Liver (tissue), 9 donors: ENCODE results near the gene IL11. TPM values are rescaled to one million over a fixed set of nuclear protein-coding genes. Genes with fewer than 3 reads are reported as not detected.

Source experiments
- DNase-seq: peaks from one replicate; pipeline ENCODE4 v3.0.0-alpha.2; 2017; ENCODE audit warnings: low spot score
- H3K27ac ChIP-seq, 2 donors: one replicate each; pipeline ENCODE4 v1.7.0; 2013; ENCODE audit warnings: inconsistent platforms in 2 of 2, low read length in 2 of 2, control low read depth in 1 of 2, low read depth in 1 of 2, mild to moderate bottlenecking in 1 of 2
- H3K27me3 ChIP-seq, 4 donors: one replicate each; pipeline versions ENCODE4 v1.6.1 to v1.7.0; 2013; ENCODE audit warnings: low read length in 3 of 4, inconsistent platforms in 1 of 4, mild to moderate bottlenecking in 1 of 4, moderate library complexity in 1 of 4; ENCODE audit not compliant: control insufficient read depth in 4 of 4, insufficient read depth in 4 of 4
- H3K36me3 ChIP-seq, 4 donors: one replicate each; pipeline versions ENCODE4 v1.6.1 to v1.7.0; 2013; ENCODE audit warnings: low read length in 3 of 4, mild to moderate bottlenecking in 3 of 4, low read depth in 1 of 4, moderate library complexity in 1 of 4; ENCODE audit not compliant: control insufficient read depth in 4 of 4, insufficient read depth in 3 of 4
- H3K4me1 ChIP-seq, 4 donors: one replicate each; pipeline versions ENCODE4 v1.6.1 to v1.7.0; 2013; ENCODE audit warnings: low read length in 3 of 4, mild to moderate bottlenecking in 3 of 4, moderate library complexity in 1 of 4; ENCODE audit not compliant: control insufficient read depth in 4 of 4, insufficient read depth in 4 of 4
- H3K4me3 ChIP-seq, 3 donors: one replicate each; pipeline versions ENCODE4 v1.6.1 to v1.7.0; 2013; ENCODE audit warnings: low read length in 3 of 3, control low read depth in 1 of 3, low read depth in 1 of 3, mild to moderate bottlenecking in 1 of 3
- H3K9ac ChIP-seq, 2 donors: one replicate each; pipeline ENCODE4 v1.7.0; 2013; ENCODE audit warnings: low read length in 2 of 2, mild to moderate bottlenecking in 2 of 2, moderate library complexity in 2 of 2, control low read depth in 1 of 2, low read depth in 1 of 2
- H3K9me3 ChIP-seq, 4 donors: one replicate each; pipeline versions ENCODE4 v1.6.1 to v1.7.0; 2013; ENCODE audit warnings: low read length in 3 of 4; ENCODE audit not compliant: control insufficient read depth in 4 of 4
- ATF3 ChIP-seq: IDR thresholded peaks from 2 replicates; pipeline ENCODE4 v1.6.1; 2016; ENCODE audit warnings: antibody characterized with exemption
- EGR1 ChIP-seq, 2 donors: IDR thresholded peaks; 2 replicates each; pipeline ENCODE4 v1.6.1; 2016 to 2018; ENCODE audit warnings: antibody characterized with exemption in 2 of 2, low read depth in 2 of 2
- FOXA2 ChIP-seq: IDR thresholded peaks from 2 replicates; pipeline ENCODE4 v1.6.1; 2016; ENCODE audit warnings: antibody characterized with exemption
- GABPA ChIP-seq, 2 donors: IDR thresholded peaks in 1 of 2; conservative IDR thresholded peaks in 1 of 2; 2 replicates each; pipeline ENCODE4 v1.6.1; 2016; ENCODE audit warnings: antibody characterized with exemption in 2 of 2, mild to moderate bottlenecking in 1 of 2, moderate library complexity in 1 of 2
- HNF4A ChIP-seq, 2 donors: conservative IDR thresholded peaks; 2 replicates each; pipeline ENCODE4 v1.6.1; 2016; ENCODE audit warnings: antibody characterized with exemption in 2 of 2, mild to moderate bottlenecking in 2 of 2
- HNF4G ChIP-seq: IDR thresholded peaks from 2 replicates; pipeline ENCODE4 v1.6.1; 2016; ENCODE audit warnings: antibody characterized with exemption
- JUND ChIP-seq, 2 donors: IDR thresholded peaks; 2 replicates each; pipeline ENCODE4 v1.6.1; 2016; ENCODE audit warnings: antibody characterized with exemption in 2 of 2
- MAX ChIP-seq: IDR thresholded peaks from 2 replicates; pipeline ENCODE4 v1.6.1; 2016; ENCODE audit warnings: antibody characterized with exemption
- NR2F2 ChIP-seq: IDR thresholded peaks from 2 replicates; pipeline ENCODE4 v1.6.1; 2016; ENCODE audit warnings: antibody characterized with exemption
- RAD21 ChIP-seq, 2 donors: IDR thresholded peaks; 2 replicates each; pipeline ENCODE4 v1.6.1; 2016; ENCODE audit warnings: antibody characterized with exemption in 2 of 2, mild to moderate bottlenecking in 2 of 2
- RXRA ChIP-seq, 2 donors: IDR thresholded peaks; 2 replicates each; pipeline ENCODE4 v1.6.1; 2017 to 2018; ENCODE audit warnings: antibody characterized with exemption in 2 of 2, mild to moderate bottlenecking in 1 of 2
- SP1 ChIP-seq: IDR thresholded peaks from 2 replicates; pipeline ENCODE4 v1.6.1; 2018; ENCODE audit warnings: antibody characterized with exemption, mild to moderate bottlenecking
- TAF1 ChIP-seq: conservative IDR thresholded peaks from 2 replicates; pipeline ENCODE4 v1.6.1; 2016; ENCODE audit warnings: antibody characterized with exemption, mild to moderate bottlenecking
- YY1 ChIP-seq: IDR thresholded peaks from 2 replicates; pipeline ENCODE4 v1.6.1; 2016; ENCODE audit warnings: antibody characterized with exemption, mild to moderate bottlenecking
- WGBS: extraction: QIAGEN DNeasy Blood & Tissue Kit; methylation state at CpG from one replicate; pipeline ENCODE4 v1.1.7; 2013; 5-methylcytosine and 5-hydroxymethylcytosine counted together
- polyA plus RNA-seq, 2 donors: library from polyadenylated mRNA; stranded (reverse) in 1 of 2; unstranded in 1 of 2; fragments of 200-250 nt in 1 of 2; fragments of >200 nt in 1 of 2; fragmentation: Nextera tagmentation in 1 of 2; extraction: Ambion mirVana in 1 of 2; gene quantifications; one replicate each; pipeline versions ENCODE4 v1.2.1 to v1.2.3, GENCODE V29; 2013 to 2015
- total RNA-seq, 2 donors: library from RNA; depleted of rRNA; stranded (reverse); fragments of >200 nt; gene quantifications; one replicate each; pipeline ENCODE4 v1.2.3, GENCODE V29; 2014
- TF ChIP-seq, protein P1 (sequence below): fragments of 150-350 bp; IDR thresholded peaks from 2 replicates; pipeline ENCODE4 v1.5.1; 2017; ENCODE audit warnings: improper control_type of control experiment, low read depth, low read length; ENCODE audit not compliant: missing input control
- TF ChIP-seq, protein P2 (sequence below): IDR thresholded peaks from 2 replicates; pipeline ENCODE4 v1.6.1; 2016; ENCODE audit warnings: antibody characterized with exemption, mild to moderate bottlenecking
- TF ChIP-seq, protein P3 (sequence below): IDR thresholded peaks from 2 replicates; pipeline ENCODE4 v1.6.1; 2016; ENCODE audit warnings: antibody characterized with exemption
- donor health status: healthy.
- donor health status: healthy.
- donor health status: healthy.
- donor health status: healthy.
- donor health status: healthy.

Gene IL11
- total and polyA plus RNA-seq, 4 donors: not detected

- H3K36me3 ChIP-seq: peaks cover 0 to 7% (median 0%) of the 10 kb centered on the region in 4 donors
- H3K9me3 ChIP-seq: no peaks in the 10 kb centered on the region
- H3K4me3 ChIP-seq: no peak overlapping the region
- H3K27me3 ChIP-seq: peaks cover 0 to 6% (median 4%) of the 10 kb centered on the region in 4 donors
- peaks cover 0 to 1% (median 0%) of the 10 kb centered on the region in 4 donors for H3K4me1 ChIP-seq
- WGBS: 87% methylated on average over 22 of the region's 22 CpGs
- TF ChIP-seq MAX (no peak), FOXA2 (no peak), EGR1 (IDR thresholded peaks at IDR 0.05; ENCODE audit: low read depth in 2 of 2) (no peak), YY1 (no peak), ATF3 (no peak)
- TF ChIP-seq, protein P1, sequence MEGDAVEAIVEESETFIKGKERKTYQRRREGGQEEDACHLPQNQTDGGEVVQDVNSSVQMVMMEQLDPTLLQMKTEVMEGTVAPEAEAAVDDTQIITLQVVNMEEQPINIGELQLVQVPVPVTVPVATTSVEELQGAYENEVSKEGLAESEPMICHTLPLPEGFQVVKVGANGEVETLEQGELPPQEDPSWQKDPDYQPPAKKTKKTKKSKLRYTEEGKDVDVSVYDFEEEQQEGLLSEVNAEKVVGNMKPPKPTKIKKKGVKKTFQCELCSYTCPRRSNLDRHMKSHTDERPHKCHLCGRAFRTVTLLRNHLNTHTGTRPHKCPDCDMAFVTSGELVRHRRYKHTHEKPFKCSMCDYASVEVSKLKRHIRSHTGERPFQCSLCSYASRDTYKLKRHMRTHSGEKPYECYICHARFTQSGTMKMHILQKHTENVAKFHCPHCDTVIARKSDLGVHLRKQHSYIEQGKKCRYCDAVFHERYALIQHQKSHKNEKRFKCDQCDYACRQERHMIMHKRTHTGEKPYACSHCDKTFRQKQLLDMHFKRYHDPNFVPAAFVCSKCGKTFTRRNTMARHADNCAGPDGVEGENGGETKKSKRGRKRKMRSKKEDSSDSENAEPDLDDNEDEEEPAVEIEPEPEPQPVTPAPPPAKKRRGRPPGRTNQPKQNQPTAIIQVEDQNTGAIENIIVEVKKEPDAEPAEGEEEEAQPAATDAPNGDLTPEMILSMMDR: no peak
- no peak overlapping the region for H3K27ac ChIP-seq
- DNase-seq: no peak
- H3K9ac ChIP-seq: no peak overlapping the region
These were observed 21.8 kb downstream of the IL11 start for GRCh38 chr19:55348317-55349034.

GRCh38 chr19:55347442-55348009 lies 22.7 kb downstream of the IL11 start:
- Histone ChIP-seq H3K4me1 (no peaks in the 10 kb centered on the region), H3K36me3 (peaks cover 0 to 10% (median 1%) of the 10 kb centered on the region in 4 donors), H3K4me3 (no peak overlapping the region), H3K9ac (no peak overlapping the region), H3K27ac (no peak overlapping the region), H3K27me3 (peaks cover 0 to 4% (median 3%) of the 10 kb centered on the region in 4 donors), H3K9me3 (no peaks in the 10 kb centered on the region)
- no peak for TF ChIP-seq JUND (IDR thresholded peaks at IDR 0.05)
- no peak for TF ChIP-seq FOXA2
- TF ChIP-seq, protein P1: no peak
- TF ChIP-seq, protein P2, sequence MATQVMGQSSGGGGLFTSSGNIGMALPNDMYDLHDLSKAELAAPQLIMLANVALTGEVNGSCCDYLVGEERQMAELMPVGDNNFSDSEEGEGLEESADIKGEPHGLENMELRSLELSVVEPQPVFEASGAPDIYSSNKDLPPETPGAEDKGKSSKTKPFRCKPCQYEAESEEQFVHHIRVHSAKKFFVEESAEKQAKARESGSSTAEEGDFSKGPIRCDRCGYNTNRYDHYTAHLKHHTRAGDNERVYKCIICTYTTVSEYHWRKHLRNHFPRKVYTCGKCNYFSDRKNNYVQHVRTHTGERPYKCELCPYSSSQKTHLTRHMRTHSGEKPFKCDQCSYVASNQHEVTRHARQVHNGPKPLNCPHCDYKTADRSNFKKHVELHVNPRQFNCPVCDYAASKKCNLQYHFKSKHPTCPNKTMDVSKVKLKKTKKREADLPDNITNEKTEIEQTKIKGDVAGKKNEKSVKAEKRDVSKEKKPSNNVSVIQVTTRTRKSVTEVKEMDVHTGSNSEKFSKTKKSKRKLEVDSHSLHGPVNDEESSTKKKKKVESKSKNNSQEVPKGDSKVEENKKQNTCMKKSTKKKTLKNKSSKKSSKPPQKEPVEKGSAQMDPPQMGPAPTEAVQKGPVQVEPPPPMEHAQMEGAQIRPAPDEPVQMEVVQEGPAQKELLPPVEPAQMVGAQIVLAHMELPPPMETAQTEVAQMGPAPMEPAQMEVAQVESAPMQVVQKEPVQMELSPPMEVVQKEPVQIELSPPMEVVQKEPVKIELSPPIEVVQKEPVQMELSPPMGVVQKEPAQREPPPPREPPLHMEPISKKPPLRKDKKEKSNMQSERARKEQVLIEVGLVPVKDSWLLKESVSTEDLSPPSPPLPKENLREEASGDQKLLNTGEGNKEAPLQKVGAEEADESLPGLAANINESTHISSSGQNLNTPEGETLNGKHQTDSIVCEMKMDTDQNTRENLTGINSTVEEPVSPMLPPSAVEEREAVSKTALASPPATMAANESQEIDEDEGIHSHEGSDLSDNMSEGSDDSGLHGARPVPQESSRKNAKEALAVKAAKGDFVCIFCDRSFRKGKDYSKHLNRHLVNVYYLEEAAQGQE: no peak
- no peak for TF ChIP-seq TAF1
- TF ChIP-seq RXRA (IDR thresholded peaks at IDR 0.05): no peak
- TF ChIP-seq MAX: no peak
- TF ChIP-seq, protein P3, sequence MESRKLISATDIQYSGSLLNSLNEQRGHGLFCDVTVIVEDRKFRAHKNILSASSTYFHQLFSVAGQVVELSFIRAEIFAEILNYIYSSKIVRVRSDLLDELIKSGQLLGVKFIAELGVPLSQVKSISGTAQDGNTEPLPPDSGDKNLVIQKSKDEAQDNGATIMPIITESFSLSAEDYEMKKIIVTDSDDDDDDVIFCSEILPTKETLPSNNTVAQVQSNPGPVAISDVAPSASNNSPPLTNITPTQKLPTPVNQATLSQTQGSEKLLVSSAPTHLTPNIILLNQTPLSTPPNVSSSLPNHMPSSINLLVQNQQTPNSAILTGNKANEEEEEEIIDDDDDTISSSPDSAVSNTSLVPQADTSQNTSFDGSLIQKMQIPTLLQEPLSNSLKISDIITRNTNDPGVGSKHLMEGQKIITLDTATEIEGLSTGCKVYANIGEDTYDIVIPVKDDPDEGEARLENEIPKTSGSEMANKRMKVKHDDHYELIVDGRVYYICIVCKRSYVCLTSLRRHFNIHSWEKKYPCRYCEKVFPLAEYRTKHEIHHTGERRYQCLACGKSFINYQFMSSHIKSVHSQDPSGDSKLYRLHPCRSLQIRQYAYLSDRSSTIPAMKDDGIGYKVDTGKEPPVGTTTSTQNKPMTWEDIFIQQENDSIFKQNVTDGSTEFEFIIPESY: no peak
- TF ChIP-seq ATF3: no peak
- TF ChIP-seq GABPA (IDR thresholded peaks at IDR 0.05 in 1 of 2, conservative IDR thresholded peaks at IDR 0.05 in 1 of 2): no peak
- TF ChIP-seq SP1: no peak
- no peak for TF ChIP-seq NR2F2
- TF ChIP-seq EGR1 (IDR thresholded peaks at IDR 0.05; ENCODE audit: low read depth in 2 of 2): no peak
- TF ChIP-seq HNF4G: no peak
- TF ChIP-seq RAD21 (IDR thresholded peaks at IDR 0.05): no peak
- no peak for TF ChIP-seq HNF4A (conservative IDR thresholded peaks at IDR 0.05)
- TF ChIP-seq YY1: no peak
- 91% methylated on average over 10 of the region's 10 CpGs for WGBS
- no peak for DNase-seq
